H9 (cell line): Measurements from ENCODE around the gene ADSS1. TPM values are rescaled to one million over a fixed set of nuclear protein-coding genes. Genes with fewer than 3 reads are reported as not detected.

Experiments used
- DNase-seq: peaks from one replicate; pipeline ENCODE4 v3.0.0-alpha.2; 2017
- H2AFZ ChIP-seq: one replicate; pipeline ENCODE4 v1.6.1; 2013; ENCODE audit warnings: mild to moderate bottlenecking, low read length, control low read depth, moderate library complexity
- H2AK5ac ChIP-seq: 2 replicates; pipeline ENCODE4 v1.6.1; 2013; ENCODE audit warnings: low read length, control low read depth, mixed read lengths; ENCODE audit not compliant: insufficient read length
- H2BK120ac ChIP-seq: one replicate; pipeline ENCODE4 v1.6.1; 2013; ENCODE audit warnings: low read depth, mild to moderate bottlenecking, low read length, control low read depth, inconsistent platforms; ENCODE audit not compliant: poor library complexity, severe bottlenecking
- H2BK12ac ChIP-seq: 2 replicates; pipeline ENCODE4 v1.6.1; 2013; ENCODE audit warnings: low read length, control low read depth, mixed read lengths, low read depth; ENCODE audit not compliant: insufficient read length
- H2BK15ac ChIP-seq: 2 replicates; pipeline ENCODE4 v1.6.1; 2013; ENCODE audit warnings: low read depth, low read length, control low read depth
- H2BK20ac ChIP-seq: one replicate; pipeline ENCODE4 v1.6.1; 2013; ENCODE audit warnings: low read depth, mild to moderate bottlenecking, low read length, control low read depth, inconsistent platforms; ENCODE audit not compliant: poor library complexity, severe bottlenecking
- H2BK5ac ChIP-seq: 2 replicates; pipeline ENCODE4 v1.6.1; 2013; ENCODE audit warnings: low read length, control low read depth, mixed read lengths; ENCODE audit not compliant: insufficient read length
- H3K14ac ChIP-seq: 2 replicates; pipeline ENCODE4 v1.6.1; 2013; ENCODE audit warnings: low read length, control low read depth; ENCODE audit not compliant: insufficient read depth
- H3K18ac ChIP-seq: 2 replicates; pipeline ENCODE4 v1.6.1; 2013; ENCODE audit warnings: low read depth, mild to moderate bottlenecking, mixed read lengths, low read length, control low read depth; ENCODE audit not compliant: insufficient read length
- H3K23ac ChIP-seq: 2 replicates; pipeline ENCODE4 v1.6.1; 2013; ENCODE audit warnings: low read length, control low read depth, mixed read lengths, low read depth; ENCODE audit not compliant: insufficient read length
- H3K23me2 ChIP-seq: 2 replicates; pipeline ENCODE4 v1.6.1; 2013; ENCODE audit warnings: low read depth, mild to moderate bottlenecking, mixed read lengths, low read length, control low read depth; ENCODE audit not compliant: insufficient read length, poor library complexity, severe bottlenecking
- H3K27ac ChIP-seq: 2 replicates; pipeline ENCODE4 v1.5.1; 2013; ENCODE audit warnings: low read length, control low read depth, mixed read lengths, low read depth; ENCODE audit not compliant: insufficient read length
- H3K27me3 ChIP-seq: 2 replicates; pipeline ENCODE4 v1.6.1; 2013; ENCODE audit warnings: low read length, control low read depth, inconsistent platforms; ENCODE audit not compliant: insufficient read depth
- H3K4ac ChIP-seq: 2 replicates; pipeline ENCODE4 v1.6.1; 2013; ENCODE audit warnings: low read depth, mild to moderate bottlenecking, control low read depth, inconsistent platforms, low read length, moderate library complexity
- H3K4me1 ChIP-seq: 2 replicates; pipeline ENCODE4 v1.6.1; 2013; ENCODE audit warnings: low read length, control low read depth, inconsistent platforms; ENCODE audit not compliant: insufficient read depth
- H3K4me2 ChIP-seq: 2 replicates; pipeline ENCODE4 v1.6.1; 2013; ENCODE audit warnings: low read length, control low read depth, mixed read lengths; ENCODE audit not compliant: insufficient read length, insufficient read depth
- H3K56ac ChIP-seq: 2 replicates; pipeline ENCODE4 v1.6.1; 2013; ENCODE audit warnings: low read depth, mild to moderate bottlenecking, mixed read lengths, low read length, control low read depth; ENCODE audit not compliant: insufficient read length
- H3K79me1 ChIP-seq: 2 replicates; pipeline ENCODE4 v1.6.1; 2013; ENCODE audit warnings: low read depth, mild to moderate bottlenecking, moderate library complexity, low read length, control low read depth, inconsistent platforms; ENCODE audit not compliant: insufficient read depth, poor library complexity, severe bottlenecking
- H3K79me2 ChIP-seq: 2 replicates; pipeline ENCODE4 v1.6.1; 2013; ENCODE audit warnings: low read length, control low read depth, inconsistent platforms; ENCODE audit not compliant: insufficient read depth
- H3K9ac ChIP-seq: 2 replicates; pipeline ENCODE4 v1.6.1; 2013; ENCODE audit warnings: low read length, control low read depth, mixed read lengths; ENCODE audit not compliant: insufficient read length; ENCODE audit errors: extremely low read depth
- H3K9me3 ChIP-seq: one replicate; pipeline ENCODE4 v1.6.1; 2013; ENCODE audit warnings: low read depth, low read length, inconsistent platforms; ENCODE audit not compliant: control insufficient read depth
- H3T11ph ChIP-seq: one replicate; pipeline ENCODE4 v1.6.1; 2013; ENCODE audit warnings: mild to moderate bottlenecking, low read length, control low read depth, inconsistent platforms
- H4K20me1 ChIP-seq: one replicate; pipeline ENCODE4 v1.6.1; 2013; ENCODE audit not compliant: control insufficient read depth, insufficient read length, insufficient read depth
- H4K5ac ChIP-seq: 2 replicates; pipeline ENCODE4 v1.6.1; 2013; ENCODE audit warnings: low read depth, mild to moderate bottlenecking, mixed read lengths, low read length, control low read depth; ENCODE audit not compliant: insufficient read length
- H4K8ac ChIP-seq: replicated peaks from 2 replicates; pipeline ENCODE4 v1.6.1; 2013; ENCODE audit warnings: low read length, control low read depth, mixed read lengths, low read depth; ENCODE audit not compliant: insufficient read length
- H4K91ac ChIP-seq: 2 replicates; pipeline ENCODE4 v1.6.1; 2013; ENCODE audit warnings: low read depth, mild to moderate bottlenecking, moderate library complexity, mixed read lengths, low read length, control low read depth; ENCODE audit not compliant: insufficient read length
- H3K27ac Mint-ChIP-seq, 3 experiments: 2 replicates in 2 of 3; 3 replicates in 1 of 3; pipeline ENCODE4 v1.8.0; 2020 to 2021; ENCODE audit warnings: mixed read lengths in 3 of 3, mild to moderate bottlenecking in 1 of 3, moderate library complexity in 1 of 3
- H3K27me3 Mint-ChIP-seq: 2 replicates; pipeline ENCODE4 v1.8.0; 2021; ENCODE audit warnings: low read depth, mild to moderate bottlenecking, moderate library complexity, mixed read lengths
- H3K36me3 Mint-ChIP-seq, 3 experiments: 2 replicates in 2 of 3; 3 replicates in 1 of 3; pipeline ENCODE4 v1.8.0; 2020 to 2021; ENCODE audit warnings: low read depth in 3 of 3, mixed read lengths in 3 of 3; ENCODE audit not compliant: insufficient read depth in 1 of 3
- H3K4me1 Mint-ChIP-seq, 2 experiments: 2 replicates each; pipeline ENCODE4 v1.8.0; 2020; ENCODE audit warnings: mixed read lengths in 2 of 2
- H3K4me3 Mint-ChIP-seq, 2 experiments: 2 replicates in 1 of 2; 3 replicates in 1 of 2; pipeline ENCODE4 v1.8.0; 2020 to 2021; ENCODE audit warnings: mild to moderate bottlenecking in 2 of 2, mixed read lengths in 2 of 2, moderate library complexity in 1 of 2
- H3K9me3 Mint-ChIP-seq, 2 experiments: 2 replicates in 1 of 2; 3 replicates in 1 of 2; pipeline ENCODE4 v1.8.0; 2020; ENCODE audit warnings: mild to moderate bottlenecking in 2 of 2, mixed read lengths in 2 of 2, moderate library complexity in 1 of 2
- WGBS: extraction: QIAGEN DNeasy Blood & Tissue Kit; methylation state at CpG from one replicate; pipeline ENCODE4 v1.1.7; 2013; ENCODE audit warnings: missing lambda C conversion rate, low lambda C conversion rate, mixed read lengths; ENCODE audit not compliant: insufficient read length; ENCODE audit errors: extremely low coverage; 5-methylcytosine and 5-hydroxymethylcytosine counted together
- total RNA-seq: library from RNA; stranded (reverse); gene quantifications from 2 replicates; pipeline ENCODE4 v1.2.1, GENCODE V29; 2021
- TF ChIP-seq, protein P1 (sequence below): fragments of 200-600 bp; sonication (generic); conservative IDR thresholded peaks from 3 replicates; pipeline ENCODE4 v1.8.0; 2021; ENCODE audit warnings: antibody characterized with exemption, mild to moderate bottlenecking

The ADSS1 gene
- total RNA-seq, 1 experiment from 2014 or later, result 8.5 TPM

DNA sequence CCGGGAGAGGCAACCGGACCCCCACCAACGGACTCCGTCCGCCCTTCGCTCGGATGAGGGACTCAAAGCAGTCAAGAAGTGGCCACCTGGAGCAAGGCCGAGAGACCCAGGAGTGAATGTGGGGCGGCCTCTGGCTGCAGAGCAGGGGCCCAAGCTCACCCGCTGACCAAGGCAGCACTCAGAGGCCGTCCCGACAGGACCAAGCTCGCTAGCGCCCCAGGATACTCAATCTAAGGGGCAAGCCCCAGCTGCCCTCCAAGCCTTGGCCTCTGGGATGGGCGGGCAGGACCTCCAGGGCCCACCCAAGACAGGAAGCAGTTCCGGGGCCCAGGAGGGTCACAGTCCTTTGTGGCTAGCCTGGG is 70.6 kb downstream of the ADSS1 start:
- Histone ChIP-seq H3K9ac (peak overlapping the region; percentile 5), H3K9me3 (no peaks in the 10 kb centered on the region), H2BK12ac (no peak overlapping the region), H3K4me2 (peak overlapping the region; percentile 58), H2BK15ac (no peak overlapping the region), H2BK120ac (no peak overlapping the region), H3K27ac (no peak overlapping the region), H4K91ac (no peak overlapping the region), H3K79me2 (no peaks in the 10 kb centered on the region; the same call in 1 of the 2 replicates), H3T11ph (no peak overlapping the region), H3K56ac (no peak overlapping the region), H4K8ac (no peak overlapping the region), H2BK5ac (no peak overlapping the region), H4K5ac (no peak overlapping the region), H2BK20ac (no peak overlapping the region), H3K18ac (no peak overlapping the region), H2AK5ac (no peak overlapping the region), H4K20me1 (no peaks in the 10 kb centered on the region), H3K79me1 (peaks cover 3% of the 10 kb centered on the region), H3K23ac (no peak overlapping the region), H2AFZ (no peak overlapping the region), H3K4ac (no peak overlapping the region), H3K27me3 (peaks cover 6% of the 10 kb centered on the region; the same call in 1 of the 2 replicates), H3K14ac (no peak overlapping the region; the same call in 1 of the 2 replicates), H3K23me2 (peaks cover 9% of the 10 kb centered on the region), H3K4me1 (peaks cover 6% of the 10 kb centered on the region; the same call in 1 of the 2 replicates)
- no CpG with 5 or more reads among the region's 16 CpGs for WGBS
- Mint-ChIP-seq H3K36me3 (peaks cover 6 to 16% (median 14%) of the 10 kb centered on the region in 3 experiments; a peak in 6 of 7 replicates), H3K4me3 (peak overlapping the region; percentile 75 to 89), H3K9me3 (no peaks in the 10 kb centered on the region; a peak in 1 of 5 replicates), H3K4me1 (peaks cover 33 to 57% of the 10 kb centered on the region in 2 experiments), H3K27me3 (peaks cover 38% of the 10 kb centered on the region), H3K27ac (peak overlapping the region in 1 of 3 experiments; percentile 86; a peak in 2 of 7 replicates)
- TF ChIP-seq, protein P1, sequence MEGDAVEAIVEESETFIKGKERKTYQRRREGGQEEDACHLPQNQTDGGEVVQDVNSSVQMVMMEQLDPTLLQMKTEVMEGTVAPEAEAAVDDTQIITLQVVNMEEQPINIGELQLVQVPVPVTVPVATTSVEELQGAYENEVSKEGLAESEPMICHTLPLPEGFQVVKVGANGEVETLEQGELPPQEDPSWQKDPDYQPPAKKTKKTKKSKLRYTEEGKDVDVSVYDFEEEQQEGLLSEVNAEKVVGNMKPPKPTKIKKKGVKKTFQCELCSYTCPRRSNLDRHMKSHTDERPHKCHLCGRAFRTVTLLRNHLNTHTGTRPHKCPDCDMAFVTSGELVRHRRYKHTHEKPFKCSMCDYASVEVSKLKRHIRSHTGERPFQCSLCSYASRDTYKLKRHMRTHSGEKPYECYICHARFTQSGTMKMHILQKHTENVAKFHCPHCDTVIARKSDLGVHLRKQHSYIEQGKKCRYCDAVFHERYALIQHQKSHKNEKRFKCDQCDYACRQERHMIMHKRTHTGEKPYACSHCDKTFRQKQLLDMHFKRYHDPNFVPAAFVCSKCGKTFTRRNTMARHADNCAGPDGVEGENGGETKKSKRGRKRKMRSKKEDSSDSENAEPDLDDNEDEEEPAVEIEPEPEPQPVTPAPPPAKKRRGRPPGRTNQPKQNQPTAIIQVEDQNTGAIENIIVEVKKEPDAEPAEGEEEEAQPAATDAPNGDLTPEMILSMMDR, result no peak
- peak; percentile 49 for DNase-seq
